A549 (cell line): ENCODE measurements around the gene CREB5. TPM values are rescaled to one million over a fixed set of nuclear protein-coding genes. Genes with fewer than 3 reads are reported as not detected.
A peak's percentile ranks its signal among the peaks of the same experiment; 100 is the strongest.

Source experiments
- ATAC-seq, 2 experiments: fragments of 200-7000 bp in 1 of 2; fragments of >200 bp in 1 of 2; cut with Nextera tagmentation in 1 of 2; cut with Tn5 transposase in 1 of 2; 3 replicates each; pipeline versions ENCODE4 v1.8.0 to v1.9.1; 2018 to 2020; ENCODE audit warnings: mild to moderate bottlenecking in 1 of 2, moderate library complexity in 1 of 2
- CTCF ChIA-PET: fragments of 300-600 bp; sonication (Branson Sonifier 250); formaldehyde crosslinking; extraction: SDS; loops from one replicate; lab custom pipeline; 2021; ENCODE audit warnings: antibody characterized with exemption, inconsistent platforms; lab: Yijun Ruan, JAX
- POLR2A ChIA-PET: fragments of 350-600 bp; formaldehyde crosslinking; extraction: SDS; loops from one replicate; lab custom pipeline; 2021; ENCODE audit warnings: antibody characterized with exemption, inconsistent platforms; lab: Yijun Ruan, JAX
- DNase-seq, 2 experiments: peaks; one replicate each; pipeline versions ENCODE4 v3.0.0 to v3.0.0-alpha.2; 2011 to 2016; ENCODE audit warnings: low read depth in 1 of 2, low spot score in 1 of 2
- FAIRE-seq: peaks from 2 replicates; lab custom pipeline; 2011; peaks lifted over from hg19 to GRCh38; lab: Jason Lieb, UNC
- H3K27ac ChIP-seq, 2 experiments: fragments of >200 bp; sonication (Bioruptor Twin); formaldehyde crosslinking; 3 replicates each; pipeline ENCODE4 v1.5.1; 2016 to 2017
- H3K4me1 ChIP-seq: fragments of >200 bp; sonication (Bioruptor Twin); formaldehyde crosslinking; 3 replicates; pipeline ENCODE4 v1.6.1; 2016
- H3K4me2 ChIP-seq: fragments of >200 bp; sonication (Bioruptor Twin); formaldehyde crosslinking; 3 replicates; pipeline ENCODE4 v1.6.1; 2016
- H3K4me3 ChIP-seq: fragments of >200 bp; sonication (Bioruptor Twin); formaldehyde crosslinking; 3 replicates; pipeline ENCODE4 v1.5.1; 2016
- H3K9me3 ChIP-seq: fragments of >200 bp; sonication (Bioruptor Twin); formaldehyde crosslinking; 3 replicates; pipeline ENCODE4 v1.6.1; 2016
- ATOH8 ChIP-seq: fragments of 250-450 bp; sonication (Bioruptor Pico); IDR thresholded peaks from 2 replicates; pipeline ENCODE4 v1.5.0; 2020; ENCODE audit warnings: low read depth, mild to moderate bottlenecking, moderate library complexity
- BHLHE40 ChIP-seq: IDR thresholded peaks from 2 replicates; pipeline ENCODE4 v1.6.1; 2012; ENCODE audit warnings: low read depth, low read length, inconsistent platforms
- E2F6 ChIP-seq: IDR thresholded peaks from 2 replicates; pipeline ENCODE4 v1.6.1; 2012; ENCODE audit warnings: low read depth, borderline replicate concordance
- EHF ChIP-seq: fragments of 250-450 bp; sonication (Bioruptor Pico); IDR thresholded peaks from 2 replicates; pipeline ENCODE4 v1.5.0; 2020; ENCODE audit warnings: mild to moderate bottlenecking
- EHMT2 ChIP-seq: fragments of 200-600 bp; sonication (generic); IDR thresholded peaks from 2 replicates; pipeline ENCODE4 v1.6.1; 2016; ENCODE audit warnings: antibody characterized with exemption, low read depth, mild to moderate bottlenecking, moderate library complexity
- ELK1 ChIP-seq: fragments of 150-350 bp; IDR thresholded peaks from 2 replicates; pipeline ENCODE4 v1.6.1; 2014; ENCODE audit warnings: low read depth, mild to moderate bottlenecking, low read length
- EP300 ChIP-seq, 2 experiments: fragments of >200 bp; sonication (Bioruptor Twin); formaldehyde crosslinking; IDR thresholded peaks; 2 replicates in 1 of 2; 3 replicates in 1 of 2; pipeline ENCODE4 v1.6.1; 2016 to 2017
- ESRRA ChIP-seq: fragments of 150-350 bp; IDR thresholded peaks from 2 replicates; pipeline ENCODE4 v1.6.1; 2014; ENCODE audit warnings: mild to moderate bottlenecking, low read length, borderline replicate concordance
- HMGXB4 ChIP-seq: fragments of 250-450 bp; sonication (Bioruptor Pico); IDR thresholded peaks from 2 replicates; pipeline ENCODE4 v1.5.0; 2021; ENCODE audit warnings: mild to moderate bottlenecking, moderate library complexity, borderline replicate concordance
- HOXB13 ChIP-seq: fragments of 250-450 bp; sonication (Bioruptor Pico); IDR thresholded peaks from 2 replicates; pipeline ENCODE4 v1.5.0; 2020; ENCODE audit warnings: low read depth, mild to moderate bottlenecking, moderate library complexity
- JUN ChIP-seq, 2 experiments: fragments of >200 bp; sonication (Bioruptor Twin); formaldehyde crosslinking; IDR thresholded peaks; 2 replicates in 1 of 2; 3 replicates in 1 of 2; pipeline ENCODE4 v1.6.1; 2016 to 2017
- MAFK ChIP-seq: fragments of 450-650 bp; IDR thresholded peaks from 2 replicates; pipeline ENCODE4 v1.6.1; 2014; ENCODE audit not compliant: partially characterized antibody
- NPAS2 ChIP-seq: fragments of 250-450 bp; sonication (Bioruptor Pico); IDR thresholded peaks from 2 replicates; pipeline ENCODE4 v1.8.0; 2022; ENCODE audit warnings: mild to moderate bottlenecking, moderate library complexity, borderline replicate concordance
- NR3C1 ChIP-seq: fragments of >200 bp; sonication (Bioruptor Twin); formaldehyde crosslinking; IDR thresholded peaks from 3 replicates; pipeline ENCODE4 v1.6.1; 2017
- POLR2A ChIP-seq: IDR thresholded peaks from 2 replicates; pipeline ENCODE4 v1.6.1; 2012; ENCODE audit warnings: mild to moderate bottlenecking, low read length
- RCOR1 ChIP-seq: fragments of 150-350 bp; IDR thresholded peaks from 2 replicates; pipeline ENCODE4 v1.6.1; 2014; ENCODE audit warnings: antibody characterized with exemption, low read length, low read depth
- RNF2 ChIP-seq: fragments of 200-600 bp; sonication (generic); IDR thresholded peaks from 2 replicates; pipeline ENCODE4 v1.6.1; 2016; ENCODE audit warnings: low read depth, mild to moderate bottlenecking, antibody characterized with exemption, moderate library complexity, borderline replicate concordance
- TP53 ChIP-seq: fragments of 250-450 bp; sonication (Bioruptor Pico); IDR thresholded peaks from 2 replicates; pipeline ENCODE4 v1.5.0; 2021; ENCODE audit warnings: mild to moderate bottlenecking, moderate library complexity
- USF2 ChIP-seq: fragments of 450-650 bp; IDR thresholded peaks from 2 replicates; pipeline ENCODE4 v1.6.1; 2014; ENCODE audit warnings: antibody characterized with exemption
- ZC3H11A ChIP-seq: fragments of 450-650 bp; IDR thresholded peaks from 2 replicates; pipeline ENCODE4 v1.6.1; 2014; ENCODE audit warnings: antibody characterized with exemption, mild to moderate bottlenecking
- ZSCAN20 ChIP-seq: fragments of 250-450 bp; sonication (Bioruptor Pico); IDR thresholded peaks from 2 replicates; pipeline ENCODE4 v1.8.0; 2022; ENCODE audit warnings: mild to moderate bottlenecking, moderate library complexity
- whole genome bisulfite sequencing: methylation state at CpG from one replicate; pipeline ENCODE4 v1.1.6; 2017; ENCODE audit errors: missing lambda C conversion rate; 5-methylcytosine and 5-hydroxymethylcytosine counted together
- polyA plus RNA-seq, 4 experiments: library from polyadenylated mRNA; depleted of rRNA in 3 of 4; stranded (reverse); fragments of >200 nt; fragmentation: RNase III in 1 of 4; extraction: RNeasy Plus Mini Kit Qiagen cat#74134 plus additional on column Dnase treatment in 1 of 4; gene quantifications; 2 replicates in 3 of 4; 3 replicates in 1 of 4; pipeline ENCODE4 v1.2.3, GENCODE V29; 2011 to 2017

The CREB5 gene
- polyA plus RNA-seq, 2 of the 4 experiments (the other 2 are of a cell fraction), result 0.61 to 1.5 TPM

- Histone ChIP-seq H3K4me2 (no peak overlapping the region), H3K4me1 (no peaks in the 10 kb centered on the region), H3K4me3 (no peak overlapping the region), H3K27ac (no peak overlapping the region), H3K9me3 (no peaks in the 10 kb centered on the region)
- FAIRE-seq (no peak), ATAC-seq (no peak), DNase-seq (no peak)
- 45% methylated on average over 9 of the region's 9 CpGs for WGBS
- ChIA-PET POLR2A (no interaction called here), CTCF (no interaction called here)
- peak; percentile 59 for TF ChIP-seq MAFK
- no peak for TF ChIP-seq EHF (CRISPR knock-in tag)
Measured at GRCh38 chr7:28512668-28513440, 100.5 kb downstream of the CREB5 start.

- no peak for DNase-seq
- POLR2A ChIA-PET, result no interaction called here
Measured at GRCh38 chr7:28516390-28517172, 104.3 kb downstream of the CREB5 start.

More at GRCh38 chr7:28516390-28517172, 104.3 kb downstream of the CREB5 start:
- no peak for TF ChIP-seq JUN (IDR thresholded peaks at IDR 0.05)
- TF ChIP-seq EP300 (IDR thresholded peaks at IDR 0.05), result no peak
- no peak for TF ChIP-seq EHMT2
- no peak for TF ChIP-seq ELK1
- no peak for TF ChIP-seq HMGXB4 (CRISPR knock-in tag)
- no peak for TF ChIP-seq HOXB13 (CRISPR knock-in tag)
- no peak for TF ChIP-seq ESRRA
- TF ChIP-seq BHLHE40, result no peak
- no peak for TF ChIP-seq NR3C1
- TF ChIP-seq USF2, result no peak
- TF ChIP-seq RNF2, result no peak
- TF ChIP-seq ZSCAN20 (CRISPR knock-in tag), result no peak
- TF ChIP-seq NPAS2 (CRISPR knock-in tag), result no peak
- no peak for TF ChIP-seq RCOR1
- TF ChIP-seq ZC3H11A, result no peak
- TF ChIP-seq ATOH8 (CRISPR knock-in tag), result no peak
- TF ChIP-seq TP53 (CRISPR knock-in tag), result no peak
- TF ChIP-seq E2F6, result no peak
- TF ChIP-seq POLR2A, result no peak
- no peaks in the 10 kb centered on the region for H3K4me1 ChIP-seq
- 40% methylated on average over 14 of the region's 14 CpGs for WGBS
- ATAC-seq (no peak), FAIRE-seq (no peak)
- no peak overlapping the region for H3K4me2 ChIP-seq
- H3K4me3 ChIP-seq, result no peak overlapping the region
- CTCF ChIA-PET, result interaction anchor here (1.7 kb wide), 1 partner anchor 36 kb away, joined by 3 read pairs; no protein-coding TSS in a partner anchor
- no peak overlapping the region for H3K27ac ChIP-seq
- no peaks in the 10 kb centered on the region for H3K9me3 ChIP-seq
